ENCODE measurements around the gene CD34. TPM values are rescaled to one million over a fixed set of nuclear protein-coding genes. Genes with fewer than 3 reads are reported as not detected.

Gene CD34
- total RNA-seq, 2 experiments from 2014 or later = not detected

DNA sequence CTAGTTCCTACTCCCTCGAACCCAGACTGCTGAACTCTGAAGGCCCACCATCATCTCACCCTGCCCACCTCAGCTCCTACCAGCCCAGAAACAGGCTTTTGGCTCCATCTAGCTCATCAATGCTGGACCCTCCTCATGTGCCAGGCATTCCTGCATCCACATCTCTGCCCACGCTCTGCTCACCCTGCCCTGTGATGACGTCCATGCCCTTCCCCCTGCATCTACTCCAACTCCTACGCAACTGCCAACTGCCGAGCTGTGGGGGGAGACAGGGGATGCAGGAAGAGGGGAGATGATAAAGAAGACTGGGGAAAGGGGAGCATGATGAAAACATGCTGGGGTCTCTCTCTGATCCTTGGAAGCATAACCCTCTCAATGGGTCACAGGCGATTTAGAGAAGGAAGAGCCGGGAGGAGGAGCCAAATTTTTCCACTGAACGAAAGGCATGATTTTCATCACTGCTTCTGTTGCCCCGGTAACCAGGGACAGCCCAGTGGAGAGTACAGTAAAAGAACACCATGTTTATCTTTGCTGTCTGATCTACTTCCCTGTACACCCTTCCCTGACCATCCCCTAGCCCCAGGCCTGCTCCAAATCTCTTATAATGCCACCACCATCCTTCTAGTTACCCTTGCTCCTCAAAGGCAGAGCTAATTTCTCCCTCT is 44.3 kb downstream of the CD34 start:
- Histone ChIP-seq H3K4me3 (ENCODE audit: low read depth, low read length, poor library complexity, severe bottlenecking) (no peak overlapping the region), H3K79me2 (ENCODE audit: insufficient read depth, low read depth, low read length) (no peaks in the 10 kb centered on the region), H4K20me1 (ENCODE audit: insufficient read depth, low read length) (no peaks in the 10 kb centered on the region), H3K9me2 (ENCODE audit: insufficient read depth, low read length) (no peaks in the 10 kb centered on the region), H3K4me1 (ENCODE audit: insufficient read depth, low read length, poor library complexity, severe bottlenecking) (peaks cover 26% of the 10 kb centered on the region), H2AFZ (ENCODE audit: low read length) (no peak overlapping the region), H3K9me3 (ENCODE audit: low read length) (no peaks in the 10 kb centered on the region), H3K4me2 (ENCODE audit: low read length) (0 out of 2 replicates have a peak overlapping the region, but pooled peaks have one; percentile 98), H3K36me3 (ENCODE audit: insufficient read depth, low read length) (no peaks in the 10 kb centered on the region), H3K27ac (ENCODE audit: low read depth, low read length, poor library complexity, severe bottlenecking) (no peak overlapping the region)
- BruUV-seq (replicated peaks) = no TSS peak
- ChIA-PET POLR2A (interaction anchor here (1.3 to 1.6 kb wide), 2 partner anchors 44 to 48 kb away, joined by 3 to 4 read pairs; no protein-coding TSS in a partner anchor), CTCF (ENCODE audit: unreplicated experiment) (no interaction called here)
- DNase-seq (ENCODE audit: low spot score) = no peak
- no peak for TF ChIP-seq CTCF (conservative IDR thresholded peaks at IDR 0.05; ENCODE audit: low read length)
- no peak for TF ChIP-seq EZH2phosphoT487 (IDR thresholded peaks at IDR 0.05; ENCODE audit: borderline replicate concordance, low read depth, low read length)
- intact Hi-C loops (cut with micrococcal nuclease; ENCODE audit: unreplicated experiment) = loop anchor here (5.0 kb wide), 1 partner anchor 114 kb away; the partner anchor contains the start of gene CD46

DNA sequence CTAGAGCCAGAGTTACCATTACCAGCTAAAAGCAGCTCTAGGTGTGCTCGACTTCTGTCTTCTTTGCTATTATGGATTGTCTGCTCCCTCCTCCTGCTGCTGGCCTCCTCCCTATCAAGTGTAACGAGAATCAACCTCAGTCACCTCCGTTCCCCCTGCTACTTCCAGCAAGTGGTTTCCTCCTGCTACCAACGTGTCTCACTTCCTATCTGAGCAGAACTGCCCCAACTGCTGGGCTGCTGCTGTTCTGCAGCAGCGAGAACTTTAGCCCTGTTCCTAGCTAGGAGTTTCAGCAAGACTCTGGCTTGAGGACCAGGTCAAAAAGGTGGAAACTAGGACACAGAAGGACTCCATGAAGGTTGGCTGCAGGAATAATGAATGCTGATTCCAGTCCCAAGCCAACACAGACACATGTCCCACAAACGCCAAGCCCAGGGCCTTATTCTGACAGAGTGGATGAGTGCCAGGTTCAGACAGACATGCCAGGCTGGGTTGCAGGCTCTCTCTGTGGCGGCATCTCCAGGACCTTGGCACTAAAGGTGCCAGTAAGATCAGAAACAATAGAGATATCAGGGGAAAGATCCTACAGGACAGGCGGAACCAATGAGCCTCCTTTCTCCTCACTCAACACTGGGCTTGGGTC is 46.9 kb downstream of the CD34 start:
- no peak overlapping the region for H3K27ac ChIP-seq (ENCODE audit: low read depth, low read length, poor library complexity, severe bottlenecking)
- peak; percentile 72 for DNase-seq (ENCODE audit: low spot score)
- TF ChIP-seq CTCF (conservative IDR thresholded peaks at IDR 0.05; ENCODE audit: low read length) = peak; percentile 30; the same call in 1 of the 2 replicates
- no peak for TF ChIP-seq EZH2phosphoT487 (IDR thresholded peaks at IDR 0.05; ENCODE audit: borderline replicate concordance, low read depth, low read length)
- H3K9me2 ChIP-seq (ENCODE audit: insufficient read depth, low read length) = no peaks in the 10 kb centered on the region
- POLR2A ChIA-PET = interaction anchor here (0.5 to 2.2 kb wide), 3 partner anchors 8 to 1967 kb away, joined by 3 to 10 read pairs (median 4); no protein-coding TSS in a partner anchor
- intact Hi-C loops (cut with micrococcal nuclease; ENCODE audit: unreplicated experiment) = no loop called here
- no peaks in the 10 kb centered on the region for H3K9me3 ChIP-seq (ENCODE audit: low read length)
- H3K4me3 ChIP-seq (ENCODE audit: low read depth, low read length, poor library complexity, severe bottlenecking) = no peak overlapping the region
- no peaks in the 10 kb centered on the region for H3K79me2 ChIP-seq (ENCODE audit: insufficient read depth, low read depth, low read length)
- H3K36me3 ChIP-seq (ENCODE audit: insufficient read depth, low read length) = no peaks in the 10 kb centered on the region
- H2AFZ ChIP-seq (ENCODE audit: low read length) = no peak overlapping the region
- H4K20me1 ChIP-seq (ENCODE audit: insufficient read depth, low read length) = no peaks in the 10 kb centered on the region
- peaks cover 18% of the 10 kb centered on the region for H3K4me1 ChIP-seq (ENCODE audit: insufficient read depth, low read length, poor library complexity, severe bottlenecking)
- H3K4me2 ChIP-seq (ENCODE audit: low read length) = peak overlapping the region; percentile 46
- BruUV-seq (replicated peaks) = no TSS peak
- CTCF ChIA-PET (ENCODE audit: unreplicated experiment) = interaction anchor here (0.6 kb wide), 1 partner anchor 260 kb away, joined by 3 read pairs; no protein-coding TSS in a partner anchor
